ENCODE measurements around the gene BBX. TPM values are rescaled to one million over a fixed set of nuclear protein-coding genes. Genes with fewer than 3 reads are reported as not detected.
A peak's percentile ranks its signal among the peaks of the same experiment; 100 is the strongest.

Gene BBX
- total RNA-seq, 2 donors from 2014 or later, result 57.4 to 74.5 TPM

DNA sequence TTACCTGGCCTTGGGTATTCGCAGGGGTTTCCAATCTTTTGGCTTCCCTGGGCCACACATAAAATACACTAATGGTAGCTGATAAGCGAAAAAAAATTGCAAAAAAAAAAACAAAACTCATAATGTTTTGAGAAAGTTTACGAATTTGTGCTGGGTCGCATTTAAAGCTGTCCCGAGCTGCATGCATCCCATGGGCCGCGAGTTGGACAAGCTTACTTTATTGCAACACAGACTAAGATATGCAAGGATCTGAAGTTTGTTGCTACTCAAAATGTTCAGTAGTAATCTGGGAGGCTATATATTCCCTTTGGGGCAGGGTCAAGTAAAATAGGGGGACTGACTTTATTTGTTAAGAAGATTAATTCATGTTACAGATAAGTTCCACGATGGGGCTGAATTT lies 320.2 kb downstream of the BBX start:
- ATAC-seq (ENCODE audit: insufficient number of reproducible peaks, low FRiP score, low read depth) (no peak), DNase-seq (ENCODE audit: low spot score) (no peak)
- TF ChIP-seq, protein P1, sequence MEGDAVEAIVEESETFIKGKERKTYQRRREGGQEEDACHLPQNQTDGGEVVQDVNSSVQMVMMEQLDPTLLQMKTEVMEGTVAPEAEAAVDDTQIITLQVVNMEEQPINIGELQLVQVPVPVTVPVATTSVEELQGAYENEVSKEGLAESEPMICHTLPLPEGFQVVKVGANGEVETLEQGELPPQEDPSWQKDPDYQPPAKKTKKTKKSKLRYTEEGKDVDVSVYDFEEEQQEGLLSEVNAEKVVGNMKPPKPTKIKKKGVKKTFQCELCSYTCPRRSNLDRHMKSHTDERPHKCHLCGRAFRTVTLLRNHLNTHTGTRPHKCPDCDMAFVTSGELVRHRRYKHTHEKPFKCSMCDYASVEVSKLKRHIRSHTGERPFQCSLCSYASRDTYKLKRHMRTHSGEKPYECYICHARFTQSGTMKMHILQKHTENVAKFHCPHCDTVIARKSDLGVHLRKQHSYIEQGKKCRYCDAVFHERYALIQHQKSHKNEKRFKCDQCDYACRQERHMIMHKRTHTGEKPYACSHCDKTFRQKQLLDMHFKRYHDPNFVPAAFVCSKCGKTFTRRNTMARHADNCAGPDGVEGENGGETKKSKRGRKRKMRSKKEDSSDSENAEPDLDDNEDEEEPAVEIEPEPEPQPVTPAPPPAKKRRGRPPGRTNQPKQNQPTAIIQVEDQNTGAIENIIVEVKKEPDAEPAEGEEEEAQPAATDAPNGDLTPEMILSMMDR (IDR thresholded peaks at IDR 0.05), result no peak

DNA sequence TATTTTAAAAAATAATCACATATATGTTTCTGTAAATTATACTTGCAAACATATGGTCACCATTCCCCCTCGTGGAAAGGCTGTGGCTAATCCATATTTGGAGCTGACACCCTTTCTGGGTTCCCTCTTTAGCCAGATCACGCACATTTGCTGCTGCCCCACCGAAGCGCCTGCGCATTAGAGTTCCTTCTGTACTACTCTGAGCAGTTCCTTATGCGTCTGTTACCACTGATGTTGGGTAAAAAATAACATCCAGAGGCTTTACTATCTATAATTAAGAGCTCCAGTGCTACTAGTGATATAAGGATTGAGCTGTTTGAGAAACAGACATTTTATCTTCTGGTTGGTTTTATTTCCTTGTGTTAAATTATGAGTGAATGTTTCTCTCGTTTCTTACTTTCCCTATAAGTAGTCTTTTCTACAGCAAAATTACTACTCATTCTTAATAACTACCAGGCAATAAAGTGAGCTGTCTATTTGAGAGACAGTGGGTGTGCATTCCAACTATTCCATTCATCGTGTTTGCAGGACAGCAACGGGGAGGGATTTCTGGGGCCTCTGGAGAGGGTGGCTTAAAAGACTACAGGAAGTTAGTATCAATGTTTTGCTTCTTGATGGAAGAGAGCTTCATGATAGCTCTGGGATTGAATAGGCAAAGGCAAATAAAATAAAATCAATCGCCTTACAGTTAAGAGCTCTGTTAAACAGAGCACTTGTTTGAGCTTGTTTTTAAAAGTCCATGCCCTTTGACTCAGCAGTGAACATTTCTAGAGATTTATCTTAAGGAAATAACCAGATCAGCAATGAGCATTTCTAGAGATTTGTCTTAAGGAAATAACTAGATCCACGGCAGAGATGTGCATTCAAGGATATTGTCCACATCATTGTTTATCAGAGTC lies 322.9 kb downstream of the BBX start:
- no peaks in the 10 kb centered on the region for H3K9me3 ChIP-seq
- H3K4me3 ChIP-seq, result no peak overlapping the region
- ATAC-seq (ENCODE audit: insufficient number of reproducible peaks, low FRiP score, low read depth) (no peak), DNase-seq (ENCODE audit: low spot score) (no peak)
- no peak overlapping the region for H3K27ac ChIP-seq
- no peaks in the 10 kb centered on the region for H3K36me3 ChIP-seq
- TF ChIP-seq, protein P1 (IDR thresholded peaks at IDR 0.05), result no peak
- H3K27me3 ChIP-seq (replicated peaks; ENCODE audit: insufficient read depth), result no peaks in the 10 kb centered on the region
- peaks cover 0 to 8% of the 10 kb centered on the region in 2 donors for H3K4me1 ChIP-seq (ENCODE audit: control insufficient read depth in 1 of 2, low read depth in 2 of 2)

More for the DNA sequence above, 320.2 kb downstream of the BBX start:
- H3K9me3 ChIP-seq, result no peaks in the 10 kb centered on the region
- H3K27ac ChIP-seq, result no peak overlapping the region
- peaks cover 0 to 8% of the 10 kb centered on the region in 2 donors for H3K4me1 ChIP-seq (ENCODE audit: control insufficient read depth in 1 of 2, low read depth in 2 of 2)
- H3K27me3 ChIP-seq (replicated peaks; ENCODE audit: insufficient read depth), result no peaks in the 10 kb centered on the region
- no peak overlapping the region for H3K4me3 ChIP-seq
- no peaks in the 10 kb centered on the region for H3K36me3 ChIP-seq

DNA sequence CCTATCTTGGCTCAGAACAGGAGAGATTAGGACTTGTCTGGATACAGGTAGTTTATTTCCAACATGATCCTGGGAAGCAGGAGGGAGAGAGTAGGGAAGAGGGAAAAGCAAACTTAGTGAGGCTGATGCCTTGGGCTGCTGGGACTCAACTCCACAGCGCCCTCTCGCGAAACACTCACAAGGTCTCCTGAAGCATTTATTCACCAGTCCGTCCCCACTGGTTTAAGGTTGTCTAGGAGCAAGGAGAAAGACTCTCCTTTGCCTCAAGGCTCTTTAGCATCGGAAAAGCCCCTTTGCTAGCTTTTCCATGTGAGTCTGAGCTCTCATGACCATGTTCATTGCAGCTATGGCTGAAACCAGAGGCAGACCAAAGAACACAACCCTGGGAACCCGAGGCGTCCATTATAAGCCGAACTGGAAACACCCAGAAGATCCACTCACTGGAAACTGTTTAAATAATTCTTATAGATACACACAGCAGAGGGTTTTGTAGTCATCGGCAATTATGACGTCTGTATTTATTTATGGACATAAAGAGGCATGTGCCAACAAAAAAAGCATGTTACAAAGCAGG lies 323.6 kb downstream of the BBX start:
- TF ChIP-seq, protein P1 (IDR thresholded peaks at IDR 0.05), result peak; percentile 56
- Histone ChIP-seq H3K4me1 (ENCODE audit: control insufficient read depth in 1 of 2, low read depth in 2 of 2) (peaks cover 0 to 8% of the 10 kb centered on the region in 2 donors), H3K27me3 (replicated peaks; ENCODE audit: insufficient read depth) (no peaks in the 10 kb centered on the region), H3K9me3 (no peaks in the 10 kb centered on the region), H3K4me3 (no peak overlapping the region), H3K36me3 (no peaks in the 10 kb centered on the region), H3K27ac (no peak overlapping the region)
- no peak for ATAC-seq (ENCODE audit: insufficient number of reproducible peaks, low FRiP score, low read depth)
- DNase-seq (ENCODE audit: low spot score), result peak; percentile 8

DNA sequence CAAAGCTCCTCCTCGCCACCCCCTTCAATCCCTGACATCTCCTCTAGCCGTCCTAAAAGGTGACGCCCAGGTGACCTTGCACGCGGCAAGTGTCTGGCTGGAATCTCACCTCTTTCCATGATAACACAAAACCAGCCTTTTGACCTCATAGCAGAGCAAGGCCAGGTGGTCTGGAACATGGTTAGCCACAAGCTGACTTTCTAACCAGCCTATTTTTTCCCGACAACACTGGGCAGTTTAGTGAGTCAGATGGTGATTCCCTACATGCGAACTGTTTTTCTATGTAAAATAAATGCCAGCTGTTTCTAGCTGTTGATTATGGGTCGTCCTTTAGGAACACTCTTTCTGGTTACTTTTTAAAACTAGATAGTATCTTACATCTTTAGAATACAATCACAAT lies 325.0 kb downstream of the BBX start:
- no peak overlapping the region for H3K27ac ChIP-seq
- no peaks in the 10 kb centered on the region for H3K4me1 ChIP-seq (ENCODE audit: control insufficient read depth in 1 of 2, low read depth in 2 of 2)
- H3K36me3 ChIP-seq, result no peaks in the 10 kb centered on the region
- H3K9me3 ChIP-seq, result no peaks in the 10 kb centered on the region
- ATAC-seq (ENCODE audit: insufficient number of reproducible peaks, low FRiP score, low read depth), result no peak
- no peaks in the 10 kb centered on the region for H3K27me3 ChIP-seq (replicated peaks; ENCODE audit: insufficient read depth)
- TF ChIP-seq, protein P1 (IDR thresholded peaks at IDR 0.05), result no peak
- no peak overlapping the region for H3K4me3 ChIP-seq
- no peak for DNase-seq (ENCODE audit: low spot score)

DNA sequence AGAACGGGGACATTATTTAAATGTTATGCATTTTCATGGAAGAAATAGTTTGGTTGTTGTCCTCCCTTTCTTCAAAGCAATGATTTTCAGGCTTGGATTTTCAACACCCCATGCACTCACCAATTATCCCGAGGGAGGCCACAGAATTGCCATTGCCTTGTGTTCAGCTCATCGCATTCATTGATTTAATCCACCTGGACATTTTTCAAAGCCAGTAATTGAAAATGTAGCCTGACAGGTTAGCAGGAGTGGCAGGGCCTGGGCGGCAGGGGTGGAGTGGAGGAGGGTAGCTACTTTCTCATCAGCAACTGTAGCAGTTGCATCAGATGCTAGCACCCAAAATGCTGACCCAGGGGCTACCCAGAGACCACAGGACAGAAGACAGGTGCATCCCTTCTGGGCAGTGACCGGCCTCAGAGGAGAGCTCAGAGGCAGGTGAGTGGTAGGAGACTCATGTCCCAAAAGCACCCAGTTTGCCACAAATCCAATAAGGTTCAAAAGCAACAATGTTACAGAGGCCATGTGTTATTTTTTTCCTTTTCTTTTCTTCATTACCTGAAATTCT lies 325.7 kb downstream of the BBX start:
- H3K9me3 ChIP-seq, result no peaks in the 10 kb centered on the region
- H3K4me3 ChIP-seq, result no peak overlapping the region
- ATAC-seq (ENCODE audit: insufficient number of reproducible peaks, low FRiP score, low read depth), result no peak
- TF ChIP-seq, protein P1 (IDR thresholded peaks at IDR 0.05), result no peak
- H3K4me1 ChIP-seq (ENCODE audit: control insufficient read depth in 1 of 2, low read depth in 2 of 2), result no peaks in the 10 kb centered on the region
- no peaks in the 10 kb centered on the region for H3K36me3 ChIP-seq
- no peak for DNase-seq (ENCODE audit: low spot score)
- no peaks in the 10 kb centered on the region for H3K27me3 ChIP-seq (replicated peaks; ENCODE audit: insufficient read depth)
- H3K27ac ChIP-seq, result no peak overlapping the region

All from thoracic aorta (tissue), 2 donors.